HepG2 (cell line): ENCODE results near the gene NOL4L. TPM values are rescaled to one million over a fixed set of nuclear protein-coding genes. Genes with fewer than 3 reads are reported as not detected.
A peak's percentile ranks its signal among the peaks of the same experiment; 100 is the strongest.

Experiments used
- BHLHE40 ChIP-seq: IDR thresholded peaks from 2 replicates; pipeline ENCODE4 v1.6.1; 2011; ENCODE audit warnings: low read length, improper control_type of control experiment
- GMEB1 ChIP-seq: sonication (generic); formaldehyde crosslinking; IDR thresholded peaks from 2 replicates; pipeline ENCODE4 v1.5.1; 2020; ENCODE audit warnings: missing genetic modification reagents, mild to moderate bottlenecking, borderline replicate concordance
- IRF9 ChIP-seq: sonication (generic); formaldehyde crosslinking; IDR thresholded peaks from 2 replicates; pipeline ENCODE4 v1.8.0; 2022; ENCODE audit warnings: missing genetic modification reagents, mild to moderate bottlenecking, borderline replicate concordance
- KMT2B ChIP-seq: IDR thresholded peaks from 2 replicates; pipeline ENCODE4 v1.6.1; 2016; ENCODE audit warnings: missing genetic modification reagents, missing compliant biosample characterization
- SOX13 ChIP-seq, 3 experiments: fragments of 450-650 bp in 1 of 3; sonication (generic) in 1 of 3; formaldehyde crosslinking in 1 of 3; IDR thresholded peaks in 2 of 3; conservative IDR thresholded peaks in 1 of 3; 2 replicates each; pipeline versions ENCODE4 v1.5.0 to v1.6.1; 2016 to 2020; ENCODE audit warnings: antibody characterized with exemption in 1 of 3, mild to moderate bottlenecking in 1 of 3, missing compliant biosample characterization in 1 of 3, missing genetic modification reagents in 1 of 3, moderate library complexity in 1 of 3
- SP140L ChIP-seq: sonication (generic); formaldehyde crosslinking; IDR thresholded peaks from 2 replicates; pipeline ENCODE4 v1.4.0; 2020; ENCODE audit warnings: missing genetic modification reagents, borderline replicate concordance
- ZBTB10 ChIP-seq: sonication (generic); formaldehyde crosslinking; IDR thresholded peaks from 2 replicates; pipeline ENCODE4 v1.4.0; 2020; ENCODE audit warnings: missing genetic modification reagents, borderline replicate concordance
- ZNF318 ChIP-seq: sonication (generic); formaldehyde crosslinking; IDR thresholded peaks from 2 replicates; pipeline ENCODE4 v1.4.0; 2020; ENCODE audit warnings: mild to moderate bottlenecking, missing genetic modification reagents
- ZNF326 ChIP-seq: sonication (generic); formaldehyde crosslinking; IDR thresholded peaks from 2 replicates; pipeline ENCODE4 v1.4.0; 2020; ENCODE audit warnings: missing genetic modification reagents, borderline replicate concordance
- polyA plus RNA-seq, 8 experiments: library from polyadenylated mRNA; depleted of rRNA in 3 of 8; stranded (reverse) in 7 of 8; unstranded in 1 of 8; fragments of >200 nt; fragmentation: Illumina TruSeq in 4 of 8; extraction: Trizol in 4 of 8; gene quantifications; 2 replicates each; pipeline versions ENCODE4 v1.2.1 to v1.2.3, GENCODE V29; 2011 to 2016; ENCODE audit warnings: low read depth in 4 of 8, missing spikeins in 1 of 8, mixed read lengths in 1 of 8; ENCODE audit not compliant: insufficient read depth in 1 of 8
- total RNA-seq, 5 experiments: library from RNA; depleted of rRNA; stranded (reverse); fragments of >200 nt; fragmentation: Illumina TruSeq; extraction: Trizol; gene quantifications; 2 replicates each; pipeline ENCODE4 v1.2.3, GENCODE V29; 2016; ENCODE audit warnings: low read depth in 1 of 5

Gene NOL4L
- total and polyA plus RNA-seq, 2 of the 13 experiments (the other 11 are each of a cell fraction or from before 2014, with no cell fraction given): 16.6 to 35.4 TPM

- TF ChIP-seq ZBTB10 (CRISPR knock-in tag) (no peak), SOX13 (IDR thresholded peaks at IDR 0.05) (no peak), SOX13 (CRISPR knock-in tag; conservative IDR thresholded peaks at IDR 0.05 in 1 of 2, IDR thresholded peaks at IDR 0.05 in 1 of 2) (peak in 1 of 2 experiments; percentile 36; a peak in 1 of 4 replicates), KMT2B (CRISPR knock-in tag) (peak; percentile 51; the same call in 1 of the 2 replicates), SP140L (CRISPR knock-in tag) (0 out of 2 replicates have a peak, but pooled peaks have one; percentile 21), ZNF318 (CRISPR knock-in tag) (no peak), IRF9 (CRISPR knock-in tag) (peak; percentile 88), ZNF326 (CRISPR knock-in tag) (peak; percentile 81; the same call in 1 of the 2 replicates), BHLHE40 (peak; percentile 89), GMEB1 (CRISPR knock-in tag) (no peak; the same call in 1 of the 2 replicates)
Measured at GRCh38 chr20:32539026-32539816, 45.9 kb downstream of the NOL4L start (continued).
